ENCODE measurements around the gene AP4E1.
"Not testable (repeated sequence)": the region's sequence is repeated elsewhere in the genome, so short reads cannot be mapped to it uniquely, and the experiment has no call there.

Gene AP4E1

GRCh38 chr15:51030649-51031316 lies 122.3 kb downstream of the AP4E1 start:
- DNase-seq: no peak

DNA sequence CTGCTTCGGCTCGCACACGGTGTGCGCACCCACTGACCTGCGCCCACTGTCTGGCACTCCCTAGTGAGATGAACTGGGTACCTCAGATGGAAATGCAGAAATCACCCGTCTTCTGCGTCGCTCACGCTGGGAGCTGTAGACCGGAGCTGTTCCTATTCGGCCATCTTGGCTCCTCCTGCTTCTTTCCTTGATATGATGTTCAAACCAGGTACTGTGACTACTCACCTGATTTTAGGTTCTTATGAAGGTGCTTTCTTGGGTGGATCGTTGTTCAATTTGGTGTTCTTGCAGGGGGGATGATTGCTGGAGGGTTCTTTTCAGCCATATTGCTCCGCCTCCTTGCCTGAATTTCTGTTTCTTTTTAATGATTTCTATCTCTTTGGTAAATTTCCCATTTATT lies 129.0 kb downstream of the AP4E1 start:
- DNase-seq: not testable (repeated sequence)

DNA sequence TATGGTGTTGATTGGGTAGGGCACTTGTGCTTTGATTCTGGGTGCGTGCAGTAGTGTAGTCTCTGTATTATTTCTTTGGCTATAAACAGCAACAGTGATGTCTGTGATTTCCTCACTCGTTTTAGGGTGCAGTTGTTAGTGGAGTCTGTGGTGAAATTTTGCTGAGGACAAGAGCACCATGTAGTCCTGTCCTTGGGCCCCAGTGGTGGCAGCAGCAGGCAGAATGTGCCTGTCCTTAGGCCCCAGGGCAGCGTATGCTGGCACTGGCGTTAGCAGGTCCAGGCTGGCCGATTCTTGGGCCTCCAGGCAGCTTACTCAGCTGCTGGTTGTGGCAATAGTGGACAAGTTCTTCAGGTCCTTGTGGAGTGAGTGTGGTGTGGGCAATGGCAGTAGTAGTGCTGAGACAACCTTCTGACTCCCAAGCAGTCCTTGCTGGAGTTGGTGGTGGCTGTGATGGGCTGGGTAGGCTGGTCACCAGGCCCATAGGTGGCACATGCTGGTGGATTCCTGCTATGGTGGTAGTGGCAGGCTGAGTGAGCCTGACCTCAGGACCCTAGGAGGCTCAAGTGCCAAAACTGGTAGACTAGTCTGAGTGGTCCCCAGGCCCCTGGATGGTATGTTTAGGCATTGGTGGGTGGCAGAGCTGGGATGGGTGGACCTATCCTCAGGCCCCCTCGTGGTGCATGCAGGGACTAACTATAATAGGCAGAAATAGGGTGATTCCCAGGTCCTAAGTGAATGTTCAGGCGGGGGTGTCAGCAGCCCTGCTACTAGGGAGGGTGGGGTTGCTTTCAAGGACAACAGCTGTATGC lies 129.9 kb downstream of the AP4E1 start:
- DNase-seq: no peak

DNA sequence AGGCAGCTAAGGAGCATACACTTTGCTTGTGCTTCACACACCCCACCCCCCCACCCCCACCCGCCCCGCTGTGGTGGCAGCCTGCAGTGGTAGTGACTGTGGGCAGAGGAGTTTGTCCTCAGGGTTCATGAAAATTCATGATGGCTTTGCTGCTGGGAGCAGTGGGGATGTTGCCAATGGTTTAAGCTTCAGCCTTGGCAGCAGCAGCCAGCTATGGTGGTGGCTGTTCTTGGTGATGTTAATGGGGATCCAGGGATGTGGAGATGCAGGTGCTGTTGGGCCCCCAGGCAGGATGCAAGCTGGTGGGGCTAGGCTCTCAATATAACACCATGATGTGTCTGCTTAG lies 130.5 kb downstream of the AP4E1 start:
- DNase-seq: no peak

- DNase-seq: no peak
Measured at GRCh38 chr15:51044037-51044727, 135.7 kb downstream of the AP4E1 start.

DNA sequence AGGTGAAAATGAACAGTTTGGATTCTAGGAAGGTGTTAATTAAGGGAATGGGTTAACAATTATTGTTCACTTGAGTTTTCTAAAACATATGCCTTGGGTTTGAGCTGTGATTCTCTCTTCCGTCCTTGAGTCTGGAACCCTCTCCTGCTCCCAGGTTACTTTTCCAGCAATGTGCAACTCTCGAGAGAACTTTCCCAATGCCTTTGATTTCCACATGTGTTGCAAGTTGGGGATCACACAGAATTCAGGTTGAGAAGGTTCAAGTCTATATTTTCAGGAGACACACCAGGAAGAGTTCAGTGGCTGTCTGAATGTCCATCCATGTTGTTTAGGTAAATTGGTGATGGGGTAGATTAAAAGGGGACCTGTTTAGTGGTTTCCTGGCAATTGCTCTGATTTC lies 137.5 kb downstream of the AP4E1 start:
- DNase-seq: no peak

GRCh38 chr15:51046799-51047449 lies 138.4 kb downstream of the AP4E1 start:
- DNase-seq: no peak

GRCh38 chr15:51048308-51048707 lies 139.8 kb downstream of the AP4E1 start:
- no peak for DNase-seq

DNA sequence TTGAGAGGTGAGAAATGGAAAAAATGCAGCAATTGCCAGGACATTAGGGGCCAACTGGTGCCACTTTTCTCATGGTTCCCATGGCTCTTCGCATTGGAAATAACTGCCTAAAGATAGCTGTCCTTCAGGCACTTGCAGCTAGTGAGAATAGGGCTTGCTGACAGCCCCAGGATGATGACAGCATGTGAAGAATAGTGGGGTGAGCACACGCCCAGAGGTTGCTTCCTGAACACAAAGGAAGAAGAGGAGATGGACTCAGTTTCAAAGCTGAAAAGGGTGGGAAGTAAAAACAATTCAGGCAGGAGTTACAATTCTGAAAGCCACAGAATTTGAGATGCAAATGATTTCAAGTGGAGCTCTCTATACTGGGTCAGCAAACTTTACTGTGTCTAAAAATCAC lies 140.6 kb downstream of the AP4E1 start:
- no peak for DNase-seq

GRCh38 chr15:51051776-51052175 lies 143.3 kb downstream of the AP4E1 start:
- no peak for DNase-seq

GRCh38 chr15:51053571-51053970 lies 145.1 kb downstream of the AP4E1 start:
- DNase-seq: no peak

DNA sequence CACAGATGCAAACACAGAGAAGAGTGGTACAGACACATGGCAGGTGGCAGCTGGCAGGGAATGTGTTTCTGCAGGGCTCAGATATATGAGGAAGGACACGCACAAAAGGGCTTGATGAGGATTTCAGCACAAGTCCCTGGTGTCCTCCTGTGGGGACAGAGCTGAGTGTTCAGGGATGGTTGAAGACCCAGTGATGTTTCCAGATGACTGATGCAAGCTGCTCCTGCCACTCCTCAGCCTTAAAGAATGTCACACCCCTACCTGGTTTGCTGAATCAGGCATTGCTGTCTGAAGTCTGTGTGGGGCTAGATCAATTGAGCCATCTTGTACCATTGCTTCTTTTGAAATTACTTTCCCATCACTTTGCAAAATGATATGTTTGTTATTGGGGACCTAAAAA lies 146.1 kb downstream of the AP4E1 start:
- DNase-seq: no peak
